ENCODE results near the gene SLC38A1. TPM values are rescaled to one million over a fixed set of nuclear protein-coding genes. Genes with fewer than 3 reads are reported as not detected.
A peak's percentile ranks its signal among the peaks of the same experiment; 100 is the strongest.

Gene SLC38A1
- total RNA-seq, 1 donor from 2014 or later = 314 TPM

DNA sequence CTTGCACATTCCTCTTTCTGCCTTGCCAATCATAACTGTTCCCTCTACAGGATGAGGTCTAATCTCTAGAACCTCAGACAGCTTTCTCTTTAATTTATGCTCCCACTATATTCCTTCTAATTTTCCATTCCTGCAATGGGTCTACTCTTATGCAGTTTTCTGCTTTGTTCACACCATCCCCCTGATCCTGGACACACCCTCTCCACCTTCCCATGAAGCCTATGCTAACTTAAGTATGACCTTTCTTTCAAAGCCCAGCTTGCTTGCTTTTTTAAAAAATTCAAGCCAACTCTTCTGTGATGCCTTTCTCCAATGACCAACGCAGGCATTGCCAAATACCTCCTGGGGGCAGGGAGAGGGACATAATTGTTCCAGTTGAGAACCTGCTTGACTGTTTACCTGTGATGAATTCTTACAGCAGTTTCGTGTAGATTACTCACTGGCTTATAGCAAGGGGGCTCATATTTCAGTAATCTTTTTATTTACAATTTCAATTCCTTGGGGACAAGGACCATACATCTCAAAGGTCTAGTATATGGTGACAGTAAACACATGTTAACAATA lies 7.8 kb downstream of the SLC38A1 start:
- no peak overlapping the region for H3K4me3 Mint-ChIP-seq
- H3K4me1 Mint-ChIP-seq = peaks cover 44% of the 10 kb centered on the region
- no peak overlapping the region for H3K27ac Mint-ChIP-seq
- H3K9me3 Mint-ChIP-seq = no peaks in the 10 kb centered on the region
- intact Hi-C loops (cut with micrococcal nuclease) = no loop called here
- ATAC-seq (ENCODE audit: low read depth) (no peak), DNase-seq (no peak)
- H3K27me3 Mint-ChIP-seq = no peaks in the 10 kb centered on the region
- ChIA-PET POLR2A (no interaction called here), CTCF (interaction anchor here (1.0 kb wide), 1 partner anchor 8 kb away, joined by 3 read pairs; the partner anchor contains the start of gene SLC38A1)
- peaks cover 43% of the 10 kb centered on the region for H3K36me3 Mint-ChIP-seq (ENCODE audit: low read depth)
- TF ChIP-seq, protein P1, sequence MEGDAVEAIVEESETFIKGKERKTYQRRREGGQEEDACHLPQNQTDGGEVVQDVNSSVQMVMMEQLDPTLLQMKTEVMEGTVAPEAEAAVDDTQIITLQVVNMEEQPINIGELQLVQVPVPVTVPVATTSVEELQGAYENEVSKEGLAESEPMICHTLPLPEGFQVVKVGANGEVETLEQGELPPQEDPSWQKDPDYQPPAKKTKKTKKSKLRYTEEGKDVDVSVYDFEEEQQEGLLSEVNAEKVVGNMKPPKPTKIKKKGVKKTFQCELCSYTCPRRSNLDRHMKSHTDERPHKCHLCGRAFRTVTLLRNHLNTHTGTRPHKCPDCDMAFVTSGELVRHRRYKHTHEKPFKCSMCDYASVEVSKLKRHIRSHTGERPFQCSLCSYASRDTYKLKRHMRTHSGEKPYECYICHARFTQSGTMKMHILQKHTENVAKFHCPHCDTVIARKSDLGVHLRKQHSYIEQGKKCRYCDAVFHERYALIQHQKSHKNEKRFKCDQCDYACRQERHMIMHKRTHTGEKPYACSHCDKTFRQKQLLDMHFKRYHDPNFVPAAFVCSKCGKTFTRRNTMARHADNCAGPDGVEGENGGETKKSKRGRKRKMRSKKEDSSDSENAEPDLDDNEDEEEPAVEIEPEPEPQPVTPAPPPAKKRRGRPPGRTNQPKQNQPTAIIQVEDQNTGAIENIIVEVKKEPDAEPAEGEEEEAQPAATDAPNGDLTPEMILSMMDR (IDR thresholded peaks at IDR 0.05) = no peak

- intact Hi-C loops (cut with micrococcal nuclease) = no loop called here
- CTCF ChIA-PET = interaction anchor here (1.0 kb wide), 1 partner anchor 9 kb away, joined by 3 read pairs; the partner anchor contains the start of gene SLC38A1
- no peak overlapping the region for H3K27ac Mint-ChIP-seq
Observed at GRCh38 chr12:46260124-46260912, 8.5 kb downstream of the SLC38A1 start.

DNA sequence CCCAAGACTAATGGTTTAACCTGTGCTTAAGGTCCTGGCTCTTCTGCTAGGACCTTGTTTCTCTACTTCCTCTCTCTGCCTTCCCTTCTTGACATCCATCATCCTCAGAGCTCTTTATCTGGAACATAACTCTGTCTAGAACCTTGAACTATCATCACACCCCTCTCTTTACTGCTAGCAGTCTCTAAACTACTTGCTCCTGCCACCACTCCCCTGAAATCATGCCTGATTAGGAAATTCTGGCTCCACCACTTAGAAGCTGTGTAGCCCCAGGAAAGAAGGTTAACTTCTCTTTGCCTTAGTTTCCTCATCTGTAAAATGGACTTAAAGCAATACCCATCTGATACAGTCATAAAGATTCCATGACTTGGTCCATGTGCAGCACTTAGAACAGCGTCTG lies 9.1 kb downstream of the SLC38A1 start:
- Mint-ChIP-seq H3K4me3 (no peak overlapping the region), H3K36me3 (ENCODE audit: low read depth) (peaks cover 53% of the 10 kb centered on the region), H3K27ac (no peak overlapping the region), H3K27me3 (no peaks in the 10 kb centered on the region), H3K4me1 (peaks cover 53% of the 10 kb centered on the region), H3K9me3 (no peaks in the 10 kb centered on the region)
- TF ChIP-seq, protein P1 (IDR thresholded peaks at IDR 0.05) = no peak
- DNase-seq = no peak
- intact Hi-C loops (cut with micrococcal nuclease) = no loop called here
- CTCF ChIA-PET = no interaction called here
- ATAC-seq (ENCODE audit: low read depth) = peak; percentile 12
- POLR2A ChIA-PET = interaction anchor here (0.7 to 2.9 kb wide), 3 partner anchors 9 to 40 kb away, joined by 4 to 14 read pairs (median 4); partner anchors contain the start of gene SLC38A1

More at GRCh38 chr12:46260124-46260912, 8.5 kb downstream of the SLC38A1 start:
- Mint-ChIP-seq H3K4me3 (no peak overlapping the region), H3K36me3 (ENCODE audit: low read depth) (peaks cover 48% of the 10 kb centered on the region), H3K4me1 (peaks cover 49% of the 10 kb centered on the region), H3K27me3 (no peaks in the 10 kb centered on the region), H3K9me3 (no peaks in the 10 kb centered on the region)
- POLR2A ChIA-PET = interaction anchor here (0.7 to 2.9 kb wide), 3 partner anchors 8 to 40 kb away, joined by 4 to 14 read pairs (median 4); partner anchors contain the start of gene SLC38A1
- ATAC-seq (ENCODE audit: low read depth) (no peak), DNase-seq (no peak)
- TF ChIP-seq, protein P1 (IDR thresholded peaks at IDR 0.05) = no peak

DNA sequence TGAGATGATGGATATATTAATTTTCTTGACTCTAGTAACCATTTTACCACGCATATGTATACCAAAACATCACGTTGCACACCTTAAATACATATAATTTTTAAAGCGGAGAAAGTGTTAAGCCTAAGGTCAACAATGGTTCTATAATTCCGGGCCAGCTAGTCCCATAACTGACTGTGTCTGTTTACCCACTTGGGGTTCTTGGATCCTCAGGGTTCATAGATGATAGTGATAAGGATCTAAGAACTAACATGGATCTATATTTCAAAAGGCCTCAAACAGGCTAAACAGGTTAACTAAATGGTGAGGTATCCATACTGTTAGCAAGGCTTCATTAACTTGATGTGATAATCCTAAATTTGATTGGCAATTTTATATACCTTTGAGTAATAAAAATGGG lies 9.8 kb downstream of the SLC38A1 start:
- ATAC-seq (ENCODE audit: low read depth) (no peak), DNase-seq (no peak)
- CTCF ChIA-PET = no interaction called here
- no peaks in the 10 kb centered on the region for H3K9me3 Mint-ChIP-seq
- POLR2A ChIA-PET = interaction anchor here (1.3 to 2.9 kb wide), 2 partner anchors 10 to 12 kb away, joined by 4 to 14 read pairs; partner anchors contain the start of gene SLC38A1
- intact Hi-C loops (cut with micrococcal nuclease) = no loop called here
- H3K4me3 Mint-ChIP-seq = no peak overlapping the region
- TF ChIP-seq, protein P1 (IDR thresholded peaks at IDR 0.05) = no peak
- no peak overlapping the region for H3K27ac Mint-ChIP-seq
- H3K4me1 Mint-ChIP-seq = peaks cover 57% of the 10 kb centered on the region
- no peaks in the 10 kb centered on the region for H3K27me3 Mint-ChIP-seq
- H3K36me3 Mint-ChIP-seq (ENCODE audit: low read depth) = peaks cover 57% of the 10 kb centered on the region

DNA sequence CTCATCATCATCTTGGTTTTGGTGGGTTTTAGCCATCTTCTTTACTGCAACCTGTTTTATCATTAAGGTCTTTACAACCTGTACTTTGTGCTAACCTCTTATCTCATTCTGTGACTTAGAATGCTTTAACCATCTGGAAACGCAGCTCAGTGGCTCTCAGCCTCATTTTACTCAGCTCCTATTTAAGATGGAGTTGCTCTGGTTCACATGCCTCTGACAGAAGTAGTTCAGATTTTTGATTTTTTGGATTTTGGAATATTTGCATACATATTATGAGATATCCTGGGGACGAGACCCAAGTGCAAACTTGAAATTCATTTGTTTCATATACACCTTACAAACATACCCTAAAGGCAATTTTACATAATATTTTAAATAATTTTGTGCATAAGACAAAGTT lies 10.7 kb downstream of the SLC38A1 start:
- H3K36me3 Mint-ChIP-seq (ENCODE audit: low read depth) = peaks cover 60% of the 10 kb centered on the region

More for the DNA sequence above, 10.7 kb downstream of the SLC38A1 start:
- ATAC-seq (ENCODE audit: low read depth) = no peak
- TF ChIP-seq, protein P1 (IDR thresholded peaks at IDR 0.05) = no peak
- DNase-seq = no peak
- H3K4me3 Mint-ChIP-seq = no peak overlapping the region
- CTCF ChIA-PET = no interaction called here
- POLR2A ChIA-PET = interaction anchor here (2.9 kb wide), 1 partner anchor 11 kb away, joined by 14 read pairs; the partner anchor contains the start of gene SLC38A1
- no peaks in the 10 kb centered on the region for H3K9me3 Mint-ChIP-seq
- no peaks in the 10 kb centered on the region for H3K27me3 Mint-ChIP-seq
- H3K4me1 Mint-ChIP-seq = peaks cover 57% of the 10 kb centered on the region
- intact Hi-C loops (cut with micrococcal nuclease) = loop anchor here (1.0 kb wide), 1 partner anchor 8 kb away; no protein-coding TSS in a partner anchor
- H3K27ac Mint-ChIP-seq = no peak overlapping the region
